GM12873 (cell line): Measurements from ENCODE around the gene CA7.

Source experiments
- TF ChIP-seq, protein P1 (sequence below): IDR thresholded peaks from 2 replicates; pipeline ENCODE4 v1.5.1; 2012; ENCODE audit warnings: low read depth, mild to moderate bottlenecking, moderate library complexity, low read length, control low read depth; ENCODE audit not compliant: insufficient read depth; ENCODE audit errors: missing control alignments

CA7 gene

DNA sequence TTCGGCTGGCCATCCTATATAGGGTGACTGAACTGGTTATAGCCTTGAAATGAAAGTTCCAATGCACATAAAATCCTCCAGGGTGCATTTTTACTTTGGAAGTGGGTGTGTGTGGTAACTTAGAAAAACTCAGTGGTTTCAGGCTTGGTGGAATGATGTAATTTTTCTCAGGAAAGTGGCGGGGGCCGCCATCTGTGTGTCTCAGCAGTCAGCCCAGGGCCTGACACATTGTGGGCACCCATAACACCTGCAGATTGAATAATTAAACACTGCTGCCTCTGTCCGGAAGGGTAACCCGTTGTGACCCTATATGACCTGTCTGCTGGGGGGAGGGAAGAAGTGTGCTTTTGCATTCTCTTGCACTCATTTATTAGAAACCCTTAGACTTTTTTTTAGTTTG lies 33.9 kb downstream of the CA7 start:
- TF ChIP-seq, protein P1, sequence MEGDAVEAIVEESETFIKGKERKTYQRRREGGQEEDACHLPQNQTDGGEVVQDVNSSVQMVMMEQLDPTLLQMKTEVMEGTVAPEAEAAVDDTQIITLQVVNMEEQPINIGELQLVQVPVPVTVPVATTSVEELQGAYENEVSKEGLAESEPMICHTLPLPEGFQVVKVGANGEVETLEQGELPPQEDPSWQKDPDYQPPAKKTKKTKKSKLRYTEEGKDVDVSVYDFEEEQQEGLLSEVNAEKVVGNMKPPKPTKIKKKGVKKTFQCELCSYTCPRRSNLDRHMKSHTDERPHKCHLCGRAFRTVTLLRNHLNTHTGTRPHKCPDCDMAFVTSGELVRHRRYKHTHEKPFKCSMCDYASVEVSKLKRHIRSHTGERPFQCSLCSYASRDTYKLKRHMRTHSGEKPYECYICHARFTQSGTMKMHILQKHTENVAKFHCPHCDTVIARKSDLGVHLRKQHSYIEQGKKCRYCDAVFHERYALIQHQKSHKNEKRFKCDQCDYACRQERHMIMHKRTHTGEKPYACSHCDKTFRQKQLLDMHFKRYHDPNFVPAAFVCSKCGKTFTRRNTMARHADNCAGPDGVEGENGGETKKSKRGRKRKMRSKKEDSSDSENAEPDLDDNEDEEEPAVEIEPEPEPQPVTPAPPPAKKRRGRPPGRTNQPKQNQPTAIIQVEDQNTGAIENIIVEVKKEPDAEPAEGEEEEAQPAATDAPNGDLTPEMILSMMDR, result no peak

DNA sequence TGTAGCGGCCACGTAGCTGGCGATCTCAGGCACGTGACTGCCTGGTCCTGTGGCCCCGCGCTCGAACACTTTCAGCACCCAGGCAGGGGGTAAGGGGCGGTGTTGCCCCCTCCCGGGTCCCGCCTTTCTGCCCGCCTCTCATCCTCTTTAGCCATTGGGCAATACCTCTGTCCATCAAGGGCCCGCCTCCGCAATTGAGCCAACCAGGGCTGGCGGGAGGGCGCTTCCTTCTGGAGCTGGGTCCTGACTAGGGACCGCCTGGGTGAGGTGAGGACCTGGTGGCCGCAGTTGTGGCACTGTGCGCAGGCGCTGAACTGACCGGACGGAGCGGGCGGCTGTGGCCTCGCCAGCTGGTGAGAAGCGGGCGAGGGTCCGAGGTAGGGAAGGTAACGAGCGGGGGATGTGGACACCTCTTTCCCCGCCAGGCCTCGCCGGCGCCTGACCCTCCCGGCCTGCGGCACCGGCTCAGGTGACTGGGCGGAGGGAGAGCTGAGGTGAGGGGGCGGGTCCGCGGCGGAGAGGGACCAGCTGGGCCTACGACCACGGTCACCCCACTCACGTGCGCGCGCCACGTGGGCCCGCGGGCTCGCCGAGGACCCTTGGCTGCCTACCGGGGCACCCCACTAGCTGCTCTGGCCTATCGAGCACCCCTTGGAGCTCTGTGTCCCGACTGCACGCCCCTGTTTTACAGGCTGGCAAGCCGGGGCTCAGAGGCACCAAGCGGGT lies 36.2 kb downstream of the CA7 start, which contains the start of gene PDP2:
PDP2 (plus strand) TSS at position 228 of the 726 bp plus-strand sequence. CDS start 3,770 bp downstream, outside the sequence.
- TF ChIP-seq, protein P1, result no peak

DNA sequence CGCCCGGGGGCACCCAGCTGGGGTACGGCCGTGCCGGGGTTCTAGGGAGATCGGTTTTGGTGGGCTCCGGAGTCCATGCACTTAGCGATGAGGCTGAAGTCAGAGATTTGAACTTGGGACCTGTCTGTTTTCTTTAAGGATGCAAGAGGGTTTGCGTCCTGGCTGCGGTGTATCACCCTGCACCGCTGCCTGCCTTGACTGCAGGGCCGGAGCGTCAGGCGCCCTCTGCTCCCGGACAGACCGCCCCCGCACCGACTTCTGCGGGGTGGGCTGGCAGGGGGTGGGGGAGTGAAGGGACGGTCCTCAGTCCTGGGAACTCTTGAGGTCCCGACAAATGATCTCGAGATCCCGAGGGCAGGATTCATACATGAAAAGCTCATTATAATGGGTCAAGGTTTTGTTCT lies 36.8 kb downstream of the CA7 start:
- TF ChIP-seq, protein P1, result no peak

DNA sequence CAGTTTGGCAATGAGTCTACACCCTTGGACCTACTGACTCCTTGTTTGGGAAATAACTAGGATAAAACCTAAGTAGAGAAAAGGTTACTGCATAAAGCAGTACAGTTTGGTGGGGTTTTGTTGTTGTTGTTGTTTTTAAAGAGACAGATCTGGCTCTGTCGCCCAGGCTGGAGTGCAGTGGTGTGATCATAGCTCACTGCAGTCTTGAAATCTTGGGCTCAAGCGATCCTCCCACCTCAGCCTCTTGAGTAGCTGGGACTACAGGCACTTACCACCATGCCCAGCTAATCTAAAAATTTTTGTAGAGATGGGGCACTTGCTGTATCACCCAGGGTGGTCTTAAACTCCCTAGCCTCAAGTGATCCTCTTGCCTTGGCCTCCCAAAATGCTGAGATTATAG lies 37.3 kb downstream of the CA7 start:
- TF ChIP-seq, protein P1, result no peak

DNA sequence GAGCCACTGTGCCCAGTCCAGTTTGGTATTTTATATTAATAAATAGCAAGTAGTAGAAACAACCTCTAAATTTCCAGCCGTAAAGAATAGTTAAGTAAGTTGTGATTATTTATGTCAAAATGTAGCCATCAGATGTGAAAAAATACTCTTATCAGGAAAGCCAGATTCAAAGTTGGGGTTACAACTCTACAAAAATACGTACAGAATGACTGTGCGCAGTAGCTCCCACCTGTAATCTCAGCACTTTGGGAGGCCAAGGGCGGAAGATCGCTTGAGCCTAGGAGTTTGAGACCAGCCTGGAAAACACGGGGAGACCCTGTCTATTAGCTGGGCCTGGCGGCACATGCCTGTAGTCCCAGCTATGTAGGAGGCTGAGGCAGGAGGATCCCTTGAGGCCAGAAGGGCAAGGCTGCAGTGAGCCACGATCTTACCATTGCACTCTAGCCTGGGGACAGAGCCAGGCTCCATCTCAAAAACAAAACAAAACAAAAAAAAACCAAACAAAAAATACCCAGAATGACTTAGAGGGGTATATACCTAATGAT lies 37.8 kb downstream of the CA7 start:
- TF ChIP-seq, protein P1, result no peak

DNA sequence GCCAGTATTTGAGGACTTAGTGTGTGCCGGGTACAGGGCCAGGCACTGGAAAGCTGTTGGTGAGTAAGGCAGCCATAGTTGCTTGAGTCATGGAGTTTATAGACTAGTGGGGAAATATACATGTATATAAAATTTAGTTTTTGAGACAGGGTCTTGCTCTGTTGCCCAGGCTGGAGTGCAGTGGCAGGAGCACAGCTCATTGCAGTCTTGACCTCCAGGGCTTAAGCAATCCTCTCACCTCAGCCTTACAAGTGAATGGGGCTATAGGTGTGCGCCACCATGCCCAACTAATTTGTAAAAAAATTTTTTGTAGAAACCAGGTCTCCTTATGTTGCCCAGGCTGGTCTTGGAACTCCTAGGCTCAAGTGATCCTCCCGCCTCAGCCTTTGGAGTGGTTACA lies 38.5 kb downstream of the CA7 start:
- TF ChIP-seq, protein P1, result no peak

DNA sequence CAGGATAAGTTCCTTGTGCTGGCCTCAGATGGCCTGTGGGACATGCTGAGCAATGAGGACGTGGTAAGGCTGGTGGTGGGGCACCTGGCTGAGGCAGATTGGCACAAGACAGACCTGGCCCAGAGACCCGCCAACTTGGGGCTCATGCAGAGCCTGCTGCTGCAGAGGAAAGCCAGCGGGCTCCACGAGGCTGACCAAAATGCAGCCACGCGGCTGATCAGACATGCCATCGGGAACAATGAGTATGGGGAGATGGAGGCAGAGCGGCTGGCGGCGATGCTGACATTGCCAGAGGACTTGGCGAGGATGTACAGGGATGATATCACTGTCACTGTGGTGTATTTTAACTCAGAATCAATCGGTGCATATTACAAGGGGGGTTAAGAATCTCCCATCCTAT lies 41.3 kb downstream of the CA7 start:
- TF ChIP-seq, protein P1, result no peak
